ENCODE results near the gene VPS41.

DNA sequence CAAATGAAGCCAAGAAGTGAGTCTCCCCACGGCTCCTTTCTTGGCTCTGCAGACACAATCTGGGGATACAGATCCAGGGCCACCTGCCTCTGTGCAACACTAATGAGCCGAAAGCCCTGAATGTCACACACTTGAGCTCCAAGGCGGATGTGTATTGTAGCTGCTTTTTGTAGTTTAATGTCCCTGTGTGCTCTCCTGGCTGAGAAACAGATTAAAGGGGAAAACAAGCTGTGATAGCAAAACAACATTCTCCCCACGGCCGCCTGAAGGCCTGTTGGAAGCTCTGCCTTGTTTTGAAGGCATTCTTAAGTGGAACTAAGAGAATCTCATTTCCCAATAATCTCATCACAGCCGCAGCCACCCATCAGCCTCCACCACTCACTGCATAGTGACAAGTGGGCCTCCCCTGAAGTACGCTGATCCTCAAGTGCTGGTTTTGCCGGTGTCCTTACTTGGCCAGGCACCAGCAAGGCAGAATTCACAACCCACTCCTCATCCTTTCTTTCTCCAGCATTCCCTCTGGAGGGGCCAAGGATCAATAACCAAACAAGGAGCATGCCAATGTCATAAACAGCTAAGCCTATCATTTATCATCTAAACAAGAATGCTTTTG is 233.4 kb downstream of the VPS41 start:
- TF ChIP-seq, protein P1, sequence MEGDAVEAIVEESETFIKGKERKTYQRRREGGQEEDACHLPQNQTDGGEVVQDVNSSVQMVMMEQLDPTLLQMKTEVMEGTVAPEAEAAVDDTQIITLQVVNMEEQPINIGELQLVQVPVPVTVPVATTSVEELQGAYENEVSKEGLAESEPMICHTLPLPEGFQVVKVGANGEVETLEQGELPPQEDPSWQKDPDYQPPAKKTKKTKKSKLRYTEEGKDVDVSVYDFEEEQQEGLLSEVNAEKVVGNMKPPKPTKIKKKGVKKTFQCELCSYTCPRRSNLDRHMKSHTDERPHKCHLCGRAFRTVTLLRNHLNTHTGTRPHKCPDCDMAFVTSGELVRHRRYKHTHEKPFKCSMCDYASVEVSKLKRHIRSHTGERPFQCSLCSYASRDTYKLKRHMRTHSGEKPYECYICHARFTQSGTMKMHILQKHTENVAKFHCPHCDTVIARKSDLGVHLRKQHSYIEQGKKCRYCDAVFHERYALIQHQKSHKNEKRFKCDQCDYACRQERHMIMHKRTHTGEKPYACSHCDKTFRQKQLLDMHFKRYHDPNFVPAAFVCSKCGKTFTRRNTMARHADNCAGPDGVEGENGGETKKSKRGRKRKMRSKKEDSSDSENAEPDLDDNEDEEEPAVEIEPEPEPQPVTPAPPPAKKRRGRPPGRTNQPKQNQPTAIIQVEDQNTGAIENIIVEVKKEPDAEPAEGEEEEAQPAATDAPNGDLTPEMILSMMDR (IDR thresholded peaks at IDR 0.05): no peak
- TF ChIP-seq POLR2A (IDR thresholded peaks at IDR 0.05): no peak
